ENCODE results near the gene POU6F2. TPM values are rescaled to one million over a fixed set of nuclear protein-coding genes. Genes with fewer than 3 reads are reported as not detected.

The POU6F2 gene
- total and polyA plus RNA-seq, 2 donors from 2014 or later = 0.47 TPM; not detected in 1

- FAIRE-seq = no peak
- intact Hi-C loops (cut with DNase I) = no loop called here
Observed at GRCh38 chr7:38932509-38933168, 45.1 kb upstream of the POU6F2 start.

GRCh38 chr7:38934051-38934450, 43.7 kb upstream of the POU6F2 start:
- Histone ChIP-seq H3K4me3 (ENCODE audit: low read length in 3 of 3) (no peak overlapping the region), H3K9ac (ENCODE audit: low read length in 3 of 3) (no peak overlapping the region), H3K9me3 (ENCODE audit: control insufficient read depth in 2 of 3, insufficient read depth in 1 of 3, low read length in 3 of 3) (no peaks in the 10 kb centered on the region), H3K4me1 (ENCODE audit: control insufficient read depth in 2 of 3, insufficient read depth in 2 of 3, low read depth in 1 of 3, low read length in 3 of 3) (peaks cover 0 to 6% (median 0%) of the 10 kb centered on the region in 3 donors), H3K36me3 (ENCODE audit: control insufficient read depth in 2 of 3, insufficient read depth in 3 of 3, low read length in 3 of 3) (no peaks in the 10 kb centered on the region), H3K27ac (ENCODE audit: low read depth in 2 of 2, low read length in 2 of 2) (no peak overlapping the region), H3K27me3 (ENCODE audit: control insufficient read depth, insufficient read depth, low read length) (no peaks in the 10 kb centered on the region)
- no peak for TF ChIP-seq CTCF (IDR thresholded peaks at IDR 0.05; ENCODE audit: borderline replicate concordance, extremely low read depth, insufficient read depth)
- intact Hi-C loops (cut with DNase I) = no loop called here
- DNase-seq (no peak), FAIRE-seq (no peak)

More at GRCh38 chr7:38932509-38933168, 45.1 kb upstream of the POU6F2 start:
- DNase-seq = peak; percentile 58 to 85 (median 70)
- Histone ChIP-seq H3K9me3 (ENCODE audit: control insufficient read depth in 2 of 3, insufficient read depth in 1 of 3, low read length in 3 of 3) (no peaks in the 10 kb centered on the region), H3K27ac (ENCODE audit: low read depth in 2 of 2, low read length in 2 of 2) (no peak overlapping the region), H3K27me3 (ENCODE audit: control insufficient read depth, insufficient read depth, low read length) (no peaks in the 10 kb centered on the region), H3K9ac (ENCODE audit: low read length in 3 of 3) (no peak overlapping the region), H3K4me3 (ENCODE audit: low read length in 3 of 3) (no peak overlapping the region), H3K36me3 (ENCODE audit: control insufficient read depth in 2 of 3, insufficient read depth in 3 of 3, low read length in 3 of 3) (no peaks in the 10 kb centered on the region), H3K4me1 (ENCODE audit: control insufficient read depth in 2 of 3, insufficient read depth in 2 of 3, low read depth in 1 of 3, low read length in 3 of 3) (peaks cover 0 to 6% (median 0%) of the 10 kb centered on the region in 3 donors)
- TF ChIP-seq CTCF (IDR thresholded peaks at IDR 0.05; ENCODE audit: borderline replicate concordance, extremely low read depth, insufficient read depth) = peak; percentile 79

- no peak for FAIRE-seq
Observed at GRCh38 chr7:38934536-38934935, 43.2 kb upstream of the POU6F2 start.

More at GRCh38 chr7:38934536-38934935, 43.2 kb upstream of the POU6F2 start:
- H3K9ac ChIP-seq (ENCODE audit: low read length in 3 of 3) = no peak overlapping the region
- no peak for TF ChIP-seq CTCF (IDR thresholded peaks at IDR 0.05; ENCODE audit: borderline replicate concordance, extremely low read depth, insufficient read depth)
- no peak overlapping the region for H3K4me3 ChIP-seq (ENCODE audit: low read length in 3 of 3)
- DNase-seq = no peak
- intact Hi-C loops (cut with DNase I) = no loop called here
- H3K4me1 ChIP-seq (ENCODE audit: control insufficient read depth in 2 of 3, insufficient read depth in 2 of 3, low read depth in 1 of 3, low read length in 3 of 3) = peaks cover 0 to 6% (median 0%) of the 10 kb centered on the region in 3 donors
- H3K27ac ChIP-seq (ENCODE audit: low read depth in 2 of 2, low read length in 2 of 2) = no peak overlapping the region
- no peaks in the 10 kb centered on the region for H3K27me3 ChIP-seq (ENCODE audit: control insufficient read depth, insufficient read depth, low read length)
- H3K36me3 ChIP-seq (ENCODE audit: control insufficient read depth in 2 of 3, insufficient read depth in 3 of 3, low read length in 3 of 3) = no peaks in the 10 kb centered on the region
- H3K9me3 ChIP-seq (ENCODE audit: control insufficient read depth in 2 of 3, insufficient read depth in 1 of 3, low read length in 3 of 3) = no peaks in the 10 kb centered on the region

All from kidney (tissue), 14 donors.